ENCODE data around the gene HTATIP2. TPM values are rescaled to one million over a fixed set of nuclear protein-coding genes. Genes with fewer than 3 reads are reported as not detected.

Gene HTATIP2
- total and polyA plus RNA-seq, 2 of the 4 experiments (the other 2 are of a cell fraction) = 7.2 to 11.6 TPM

DNA sequence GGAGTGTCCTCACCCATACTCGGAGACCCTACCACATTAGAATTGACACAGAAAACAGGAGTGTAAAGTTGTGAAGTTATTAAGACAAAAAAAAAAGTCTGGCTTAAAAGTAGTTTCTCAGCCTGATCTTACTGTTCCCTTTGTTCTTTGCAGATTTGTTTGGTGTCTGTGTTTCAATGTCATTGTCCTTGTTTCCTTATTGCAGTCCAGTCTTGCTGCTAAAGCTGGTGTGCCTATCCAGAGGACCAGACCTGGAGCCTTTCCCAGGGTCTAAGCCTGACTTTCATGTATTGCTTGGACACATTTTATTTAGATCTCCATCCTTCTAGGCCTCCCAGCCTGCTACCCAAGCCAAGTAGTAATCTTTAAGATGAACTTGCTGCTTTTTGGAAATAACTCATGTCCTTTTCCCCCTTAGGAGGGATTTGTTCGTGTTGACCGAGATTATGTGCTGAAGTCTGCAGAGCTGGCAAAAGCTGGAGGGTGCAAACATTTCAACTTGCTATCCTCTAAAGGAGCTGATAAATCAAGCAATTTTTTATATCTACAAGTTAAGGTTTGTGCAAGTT lies 12.7 kb downstream of the HTATIP2 start:
- Histone ChIP-seq H2AFZ (replicated peaks; ENCODE audit: low read length, poor library complexity) (no peak overlapping the region), H3K79me1 (ENCODE audit: low read depth in 1 of 2, low read length in 2 of 2) (peaks cover 0 to 3% of the 10 kb centered on the region in 2 experiments; a peak in 2 of 4 replicates), H3K23ac (ENCODE audit: low read depth, low read length) (no peak overlapping the region), H3K4me1 (ENCODE audit: control insufficient read depth, insufficient read depth, low read length) (peaks cover 3% of the 10 kb centered on the region), H3K18ac (ENCODE audit: low read depth, low read length) (no peak overlapping the region), H3K9me3 (ENCODE audit: control insufficient read depth, insufficient read depth, low read length) (no peaks in the 10 kb centered on the region), H3K4me2 (ENCODE audit: low read depth, low read length) (no peak overlapping the region), H2BK120ac (ENCODE audit: low read depth, low read length) (no peak overlapping the region), H3K27me3 (ENCODE audit: control insufficient read depth, insufficient read depth, low read length) (no peaks in the 10 kb centered on the region), H3K14ac (replicated peaks; ENCODE audit: low read depth, low read length) (no peak overlapping the region), H4K8ac (ENCODE audit: low read depth in 2 of 2, low read length in 2 of 2) (no peak overlapping the region), H3K9me1 (ENCODE audit: insufficient read depth, low read length) (no peaks in the 10 kb centered on the region; the same call in 1 of the 2 replicates), H3K36me3 (ENCODE audit: control insufficient read depth, insufficient read depth, low read length) (peaks cover 9% of the 10 kb centered on the region), H3K56ac (ENCODE audit: extremely low read depth, insufficient read depth, low read length) (no peak overlapping the region), H3K4ac (ENCODE audit: low read depth, low read length) (no peak overlapping the region), H3K4me3 (ENCODE audit: insufficient read depth, low read depth, low read length) (no peak overlapping the region), H4K20me1 (ENCODE audit: insufficient read depth, low read length) (no peaks in the 10 kb centered on the region), H2BK5ac (ENCODE audit: low read depth, low read length, poor library complexity, severe bottlenecking) (no peak overlapping the region), H3K9ac (ENCODE audit: low read depth, low read length) (no peak overlapping the region), H4K5ac (ENCODE audit: low read depth, low read length) (no peak overlapping the region), H2AK5ac (ENCODE audit: low read depth, low read length) (no peak overlapping the region), H2BK15ac (ENCODE audit: low read depth, low read length) (no peak overlapping the region), H4K91ac (ENCODE audit: insufficient read depth, low read depth, low read length) (no peak overlapping the region), H2BK20ac (ENCODE audit: low read depth, low read length) (no peak overlapping the region), H3K27ac (ENCODE audit: insufficient read depth, low read length) (no peak overlapping the region), H2AK9ac (replicated peaks; ENCODE audit: low read depth, low read length, poor library complexity) (no peak overlapping the region)
- ATAC-seq (ENCODE audit: low read depth) (no peak), DNase-seq (no peak)
- WGBS, 2 experiments (ENCODE audit: extremely low coverage in 2 of 2, insufficient read length in 1 of 2) = no CpG with 5 or more reads among the region's 3 CpGs
- CTCF ChIA-PET = interaction anchor here (1.1 kb wide), 1 partner anchor 14 kb away, joined by 3 read pairs; no protein-coding TSS in a partner anchor
- intact Hi-C loops (cut with micrococcal nuclease) = no loop called here
- dilution Hi-C loops (cut with HindIII; ENCODE audit: low sequenced_read_pairs, unreplicated experiment) = no loop called here
- in situ Hi-C loops (cut with MboI; ENCODE audit: low sequenced_read_pairs) = no loop called here
- TF ChIP-seq FOS (IDR thresholded peaks at IDR 0.05; ENCODE audit: low read depth, low read length) (no peak), RAD21 (IDR thresholded peaks at IDR 0.05; ENCODE audit: low read length) (no peak), USF2 (IDR thresholded peaks at IDR 0.05; ENCODE audit: low read depth, low read length) (no peak), POLR2A (IDR thresholded peaks at IDR 0.05; ENCODE audit: low read depth, low read length) (no peak), MAFK (IDR thresholded peaks at IDR 0.05; ENCODE audit: low read depth, low read length) (no peak), RCOR1 (IDR thresholded peaks at IDR 0.05; ENCODE audit: insufficient replicate concordance, low read length) (no peak), CHD1 (IDR thresholded peaks at IDR 0.05; ENCODE audit: low read depth, low read length) (no peak), MAZ (IDR thresholded peaks at IDR 0.05; ENCODE audit: borderline replicate concordance, low read depth, low read length) (no peak)
- TF ChIP-seq, protein P1, sequence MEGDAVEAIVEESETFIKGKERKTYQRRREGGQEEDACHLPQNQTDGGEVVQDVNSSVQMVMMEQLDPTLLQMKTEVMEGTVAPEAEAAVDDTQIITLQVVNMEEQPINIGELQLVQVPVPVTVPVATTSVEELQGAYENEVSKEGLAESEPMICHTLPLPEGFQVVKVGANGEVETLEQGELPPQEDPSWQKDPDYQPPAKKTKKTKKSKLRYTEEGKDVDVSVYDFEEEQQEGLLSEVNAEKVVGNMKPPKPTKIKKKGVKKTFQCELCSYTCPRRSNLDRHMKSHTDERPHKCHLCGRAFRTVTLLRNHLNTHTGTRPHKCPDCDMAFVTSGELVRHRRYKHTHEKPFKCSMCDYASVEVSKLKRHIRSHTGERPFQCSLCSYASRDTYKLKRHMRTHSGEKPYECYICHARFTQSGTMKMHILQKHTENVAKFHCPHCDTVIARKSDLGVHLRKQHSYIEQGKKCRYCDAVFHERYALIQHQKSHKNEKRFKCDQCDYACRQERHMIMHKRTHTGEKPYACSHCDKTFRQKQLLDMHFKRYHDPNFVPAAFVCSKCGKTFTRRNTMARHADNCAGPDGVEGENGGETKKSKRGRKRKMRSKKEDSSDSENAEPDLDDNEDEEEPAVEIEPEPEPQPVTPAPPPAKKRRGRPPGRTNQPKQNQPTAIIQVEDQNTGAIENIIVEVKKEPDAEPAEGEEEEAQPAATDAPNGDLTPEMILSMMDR (conservative IDR thresholded peaks at IDR 0.05; ENCODE audit: low read depth, low read length) = no peak
- BruUV-seq (replicated peaks) = no TSS peak
- POLR2A ChIA-PET (ENCODE audit: unreplicated experiment) = no interaction called here

Data from IMR-90 (cell line).